Testis (tissue), 3 donors: ENCODE results near the gene ANXA2. TPM values are rescaled to one million over a fixed set of nuclear protein-coding genes. Genes with fewer than 3 reads are reported as not detected.

Source experiments
- DNase-seq: peaks from one replicate; pipeline ENCODE4 v3.0.0-alpha.2; 2019
- H3K27ac ChIP-seq, 2 donors: fragments of 200-600 bp; sonication (generic); one replicate each; pipeline ENCODE4 v1.5.1; 2019
- H3K27me3 ChIP-seq: fragments of 200-600 bp; sonication (generic); one replicate; pipeline ENCODE4 v1.5.1; 2019
- H3K36me3 ChIP-seq: fragments of 200-600 bp; sonication (generic); one replicate; pipeline ENCODE4 v1.5.1; 2017; ENCODE audit warnings: low read depth; ENCODE audit errors: missing control alignments
- H3K4me1 ChIP-seq: fragments of 200-600 bp; sonication (generic); one replicate; pipeline ENCODE4 v1.5.1; 2019
- H3K4me3 ChIP-seq, 2 donors: fragments of 200-600 bp; sonication (generic); one replicate each; pipeline ENCODE4 v1.5.1; 2017 to 2019
- H3K9me3 ChIP-seq: fragments of 200-600 bp; sonication (generic); one replicate; pipeline ENCODE4 v1.5.1; 2017
- CTCF ChIP-seq, 3 experiments: fragments of 450-650 bp in 2 of 3; fragments of 200-600 bp in 1 of 3; sonication (generic) in 1 of 3; IDR thresholded peaks; one replicate each; pipeline ENCODE4 v1.5.1; 2016 to 2019; ENCODE audit warnings: antibody characterized with exemption in 3 of 3, mild to moderate bottlenecking in 2 of 3, moderate library complexity in 1 of 3
- POLR2A ChIP-seq: fragments of 450-650 bp; IDR thresholded peaks from one replicate; pipeline ENCODE4 v1.6.1; 2017; ENCODE audit warnings: antibody characterized with exemption, mild to moderate bottlenecking, moderate library complexity
- WGBS, 2 donors: methylation state at CpG; one replicate each; pipeline ENCODE4 v1.1.5; 2018; 5-methylcytosine and 5-hydroxymethylcytosine counted together
- intact Hi-C: fragments of 100-400 bp; cut with DNase I; formaldehyde crosslinking; loops from one replicate; pipeline ENCODE4 v1.15.1; 2023; ENCODE audit warnings: low total_unique reads
- polyA plus RNA-seq: library from polyadenylated mRNA; stranded (reverse); fragments of 350-450 nt; fragmentation: Illumina TruSeq; extraction: RNeasy Lipid Tissue Mini Kit (QIAGEN cat#74804); gene quantifications from one replicate; pipeline ENCODE4 v1.2.3, GENCODE V29; 2014; ENCODE audit warnings: low read depth, low replicate concordance; ENCODE audit not compliant: insufficient read depth
- total RNA-seq, 2 donors: library from RNA; depleted of rRNA; stranded (reverse); fragments of >200 nt; gene quantifications; one replicate each; pipeline ENCODE4 v1.2.3, GENCODE V29; 2016

Gene ANXA2
- total and polyA plus RNA-seq, 3 donors from 2014 or later, result 199 to 388 (median 226) TPM

GRCh38 chr15:60318216-60318867 lies 79.4 kb downstream of the ANXA2 start:
- Histone ChIP-seq H3K9me3 (no peaks in the 10 kb centered on the region), H3K27me3 (no peaks in the 10 kb centered on the region), H3K36me3 (no peaks in the 10 kb centered on the region), H3K27ac (no peak overlapping the region), H3K4me3 (no peak overlapping the region), H3K4me1 (no peaks in the 10 kb centered on the region)
- TF ChIP-seq CTCF (IDR thresholded peaks at IDR 0.05), result no peak
- no peak for TF ChIP-seq POLR2A
- intact Hi-C loops, result no loop called here
- WGBS, 2 donors, result 88 to 90% methylated on average over 4 of the region's 4 CpGs
- DNase-seq, result no peak

GRCh38 chr15:60316961-60317360 lies 80.8 kb downstream of the ANXA2 start:
- Histone ChIP-seq H3K4me1 (no peaks in the 10 kb centered on the region), H3K27me3 (no peaks in the 10 kb centered on the region), H3K9me3 (no peaks in the 10 kb centered on the region), H3K36me3 (no peaks in the 10 kb centered on the region), H3K27ac (no peak overlapping the region), H3K4me3 (no peak overlapping the region)
- no peak for DNase-seq
- TF ChIP-seq CTCF (IDR thresholded peaks at IDR 0.05) (no peak), POLR2A (no peak)
- 67 to 72% methylated on average over 4 of the region's 4 CpGs for WGBS, 2 donors
- intact Hi-C loops, result no loop called here

- H3K4me1 ChIP-seq, result no peaks in the 10 kb centered on the region
- H3K27me3 ChIP-seq, result no peaks in the 10 kb centered on the region
- intact Hi-C loops, result no loop called here
- no peak for TF ChIP-seq CTCF (IDR thresholded peaks at IDR 0.05)
- H3K9me3 ChIP-seq, result no peaks in the 10 kb centered on the region
- H3K36me3 ChIP-seq, result no peaks in the 10 kb centered on the region
- DNase-seq, result no peak
- 43 to 68% methylated on average over 4 of the region's 4 CpGs for WGBS, 2 donors
- no peak overlapping the region for H3K4me3 ChIP-seq
- no peak overlapping the region for H3K27ac ChIP-seq
These were observed 81.9 kb downstream of the ANXA2 start for GRCh38 chr15:60315878-60316277.

- intact Hi-C loops, result no loop called here
These were observed 83.9 kb downstream of the ANXA2 start for GRCh38 chr15:60313906-60314305.

More at GRCh38 chr15:60313906-60314305, 83.9 kb downstream of the ANXA2 start:
- no peaks in the 10 kb centered on the region for H3K9me3 ChIP-seq
- no peak for DNase-seq
- no peak for TF ChIP-seq POLR2A
- no peak for TF ChIP-seq CTCF (IDR thresholded peaks at IDR 0.05)
- no peaks in the 10 kb centered on the region for H3K4me1 ChIP-seq
- WGBS, 2 donors, result 83 to 92% methylated on average over 4 of the region's 4 CpGs
- H3K27ac ChIP-seq, result no peak overlapping the region
- no peaks in the 10 kb centered on the region for H3K27me3 ChIP-seq
- no peak overlapping the region for H3K4me3 ChIP-seq
- H3K36me3 ChIP-seq, result no peaks in the 10 kb centered on the region
